BJ (cell line): ENCODE measurements around the gene BSND. TPM values are rescaled to one million over a fixed set of nuclear protein-coding genes. Genes with fewer than 3 reads are reported as not detected.

ENCODE experiments used
- CTCF ChIA-PET: fragments of 350-600 bp; formaldehyde crosslinking; extraction: SDS; loops from one replicate; lab custom pipeline; 2021; ENCODE audit warnings: antibody characterized with exemption, inconsistent platforms; lab: Yijun Ruan, JAX
- POLR2A ChIA-PET: fragments of 300-600 bp; sonication (Branson Sonifier 250); formaldehyde crosslinking; extraction: SDS; loops from one replicate; lab custom pipeline; 2021; ENCODE audit warnings: antibody characterized with exemption; lab: Charles Lee
- DNase-seq: peaks from one replicate; pipeline ENCODE4 v3.0.0-alpha.2; 2011; ENCODE audit warnings: low read depth
- H3K27me3 ChIP-seq: 2 replicates; pipeline ENCODE4 v1.6.0; 2011; ENCODE audit warnings: low read length; ENCODE audit not compliant: control insufficient read depth, insufficient read depth
- H3K36me3 ChIP-seq: 2 replicates; pipeline ENCODE4 v1.5.1; 2011; ENCODE audit warnings: low read length; ENCODE audit not compliant: control insufficient read depth, insufficient read depth
- H3K4me3 ChIP-seq: 2 replicates; pipeline ENCODE4 v1.5.1; 2011; ENCODE audit warnings: low read depth, mild to moderate bottlenecking, control low read depth, low read length
- polyA plus RNA-seq: library from polyadenylated mRNA; depleted of rRNA; stranded (reverse); fragments of >200 nt; gene quantifications from 2 replicates; pipeline ENCODE4 v1.2.3, GENCODE V29; 2011
- TF ChIP-seq, protein P1 (sequence below): IDR thresholded peaks from 2 replicates; pipeline ENCODE4 v1.5.1; 2011; ENCODE audit warnings: low read depth, mild to moderate bottlenecking, control low read depth, inconsistent platforms, low read length, moderate library complexity; ENCODE audit not compliant: insufficient read depth

The BSND gene
- polyA plus RNA-seq, 1 experiment: not detected

DNA sequence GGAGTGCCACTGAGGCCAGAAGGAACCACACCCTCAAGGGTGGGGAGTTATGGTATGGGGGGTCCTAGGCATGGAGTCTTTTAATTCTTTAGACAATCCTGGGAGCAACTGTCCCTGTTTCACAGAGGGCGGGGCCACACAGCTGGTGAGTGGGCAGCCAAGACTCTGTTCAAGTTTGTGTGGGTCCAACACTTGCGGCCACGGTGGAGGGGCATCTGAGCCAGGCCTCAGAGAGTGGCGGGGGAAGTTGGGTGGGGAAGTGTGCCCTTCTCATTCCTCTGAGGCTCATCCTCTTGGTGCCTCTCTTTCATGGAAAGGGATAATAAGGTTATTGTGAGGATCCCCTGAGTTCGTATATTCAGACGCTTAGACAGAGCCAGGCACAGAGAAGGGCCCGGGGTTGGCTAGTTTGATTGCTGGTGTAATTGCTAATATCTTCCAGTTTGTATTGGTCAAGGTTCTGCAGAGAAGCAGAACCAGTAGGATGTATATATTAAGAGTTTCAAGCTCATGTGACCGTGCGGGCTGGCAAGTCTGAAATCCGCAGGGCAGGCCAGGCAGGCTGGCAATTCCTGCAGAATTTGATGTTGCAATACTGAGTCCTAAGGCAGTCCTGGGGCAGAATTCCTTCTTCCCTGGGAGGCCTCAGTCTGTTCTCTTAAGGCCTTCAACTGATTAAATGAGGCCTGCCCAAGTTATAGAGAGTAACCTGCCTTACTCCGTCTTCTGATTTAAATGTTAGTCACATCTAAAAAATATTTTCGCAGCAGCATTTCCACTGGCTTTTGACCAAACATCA is 56.5 kb downstream of the BSND start:
- no peak for DNase-seq
- TF ChIP-seq, protein P1, sequence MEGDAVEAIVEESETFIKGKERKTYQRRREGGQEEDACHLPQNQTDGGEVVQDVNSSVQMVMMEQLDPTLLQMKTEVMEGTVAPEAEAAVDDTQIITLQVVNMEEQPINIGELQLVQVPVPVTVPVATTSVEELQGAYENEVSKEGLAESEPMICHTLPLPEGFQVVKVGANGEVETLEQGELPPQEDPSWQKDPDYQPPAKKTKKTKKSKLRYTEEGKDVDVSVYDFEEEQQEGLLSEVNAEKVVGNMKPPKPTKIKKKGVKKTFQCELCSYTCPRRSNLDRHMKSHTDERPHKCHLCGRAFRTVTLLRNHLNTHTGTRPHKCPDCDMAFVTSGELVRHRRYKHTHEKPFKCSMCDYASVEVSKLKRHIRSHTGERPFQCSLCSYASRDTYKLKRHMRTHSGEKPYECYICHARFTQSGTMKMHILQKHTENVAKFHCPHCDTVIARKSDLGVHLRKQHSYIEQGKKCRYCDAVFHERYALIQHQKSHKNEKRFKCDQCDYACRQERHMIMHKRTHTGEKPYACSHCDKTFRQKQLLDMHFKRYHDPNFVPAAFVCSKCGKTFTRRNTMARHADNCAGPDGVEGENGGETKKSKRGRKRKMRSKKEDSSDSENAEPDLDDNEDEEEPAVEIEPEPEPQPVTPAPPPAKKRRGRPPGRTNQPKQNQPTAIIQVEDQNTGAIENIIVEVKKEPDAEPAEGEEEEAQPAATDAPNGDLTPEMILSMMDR: no peak
- CTCF ChIA-PET: interaction anchor here (0.9 kb wide), 1 partner anchor 10 kb away, joined by 3 read pairs; no protein-coding TSS in a partner anchor
- H3K4me3 ChIP-seq: no peak overlapping the region
- POLR2A ChIA-PET: no interaction called here
- no peaks in the 10 kb centered on the region for H3K36me3 ChIP-seq
- no peaks in the 10 kb centered on the region for H3K27me3 ChIP-seq

DNA sequence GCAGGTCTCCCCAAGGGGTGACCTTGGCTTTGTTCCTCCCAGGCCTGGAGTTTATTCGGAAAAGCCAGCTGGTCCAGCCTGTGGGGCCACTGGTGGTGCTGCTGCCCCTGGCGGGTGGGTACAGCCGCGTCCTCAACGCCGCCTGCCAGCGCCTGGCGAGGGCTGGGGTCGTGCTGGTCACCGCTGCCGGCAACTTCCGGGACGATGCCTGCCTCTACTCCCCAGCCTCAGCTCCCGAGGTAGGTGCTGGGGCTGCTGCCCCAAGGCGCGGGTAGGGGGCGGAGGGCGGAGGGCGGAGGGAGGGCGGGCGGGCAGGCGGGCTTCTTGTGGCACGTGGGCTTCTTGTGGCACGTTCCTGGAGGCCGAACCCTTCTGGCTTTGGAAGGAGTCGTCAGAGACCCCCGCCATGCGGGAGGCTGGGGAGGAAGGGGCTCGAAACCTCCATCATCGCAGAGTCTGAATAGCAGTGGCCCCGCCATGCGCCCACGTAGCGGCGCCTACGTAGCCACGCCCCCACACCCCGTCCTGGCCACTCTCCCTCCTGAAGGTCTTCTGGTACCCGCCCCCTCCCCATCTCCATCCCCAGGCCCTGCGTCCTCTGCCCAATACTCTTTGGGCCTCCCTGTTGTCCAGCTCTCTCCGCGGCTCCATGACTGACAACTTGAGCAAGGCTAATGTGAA is 57.4 kb downstream of the BSND start:
- no peak for DNase-seq
- CTCF ChIA-PET: no interaction called here
- Histone ChIP-seq H3K27me3 (no peaks in the 10 kb centered on the region), H3K4me3 (no peak overlapping the region), H3K36me3 (no peaks in the 10 kb centered on the region)
- TF ChIP-seq, protein P1: no peak
- POLR2A ChIA-PET: no interaction called here

DNA sequence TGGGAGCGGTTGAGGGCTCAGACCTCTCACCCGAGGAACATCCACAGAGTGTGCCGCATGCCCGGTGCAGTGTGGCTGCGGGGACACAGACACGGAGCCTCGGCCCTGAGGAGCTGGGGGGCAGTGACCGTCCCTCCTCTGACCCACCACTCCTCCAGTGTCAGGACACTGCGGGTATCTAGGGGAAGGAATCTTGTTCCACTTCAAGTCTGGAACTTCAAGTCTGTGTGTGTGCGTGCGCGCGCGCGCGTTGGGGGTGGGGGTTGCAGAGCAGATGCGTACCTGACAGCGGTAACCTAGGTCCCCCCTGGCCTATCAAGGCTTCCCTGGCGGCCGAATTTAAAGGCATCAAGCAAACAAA is 57.9 kb downstream of the BSND start:
- ChIA-PET POLR2A (no interaction called here), CTCF (no interaction called here)
- no peaks in the 10 kb centered on the region for H3K27me3 ChIP-seq
- TF ChIP-seq, protein P1: no peak
- no peaks in the 10 kb centered on the region for H3K36me3 ChIP-seq
- H3K4me3 ChIP-seq: no peak overlapping the region
- no peak for DNase-seq

DNA sequence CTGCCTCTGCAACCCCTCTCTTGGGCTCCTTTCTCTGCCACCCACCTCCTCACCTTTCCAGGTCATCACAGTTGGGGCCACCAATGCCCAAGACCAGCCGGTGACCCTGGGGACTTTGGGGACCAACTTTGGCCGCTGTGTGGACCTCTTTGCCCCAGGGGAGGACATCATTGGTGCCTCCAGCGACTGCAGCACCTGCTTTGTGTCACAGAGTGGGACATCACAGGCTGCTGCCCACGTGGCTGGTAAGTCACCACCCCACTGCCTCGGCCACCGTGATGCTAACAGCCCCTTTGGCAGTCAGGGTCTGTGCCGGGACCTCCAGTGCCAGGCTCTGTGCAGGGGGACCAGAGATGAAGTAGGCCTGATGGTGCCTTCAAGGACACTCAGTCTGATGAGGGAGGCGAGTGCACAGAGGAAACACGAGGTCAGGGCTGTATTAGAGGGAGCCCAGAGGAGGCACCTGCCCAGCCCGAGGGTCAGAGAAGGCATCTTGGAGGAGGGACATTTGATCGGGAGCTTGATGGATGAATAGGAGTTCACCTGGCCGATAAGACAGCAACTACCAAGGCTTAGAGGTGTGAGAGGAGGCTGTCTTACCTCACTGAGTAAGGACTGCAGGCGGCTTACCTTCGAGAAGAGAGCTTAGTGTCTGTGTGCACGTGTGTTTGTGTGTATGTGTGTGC is 58.7 kb downstream of the BSND start:
- Histone ChIP-seq H3K36me3 (no peaks in the 10 kb centered on the region), H3K4me3 (no peak overlapping the region), H3K27me3 (no peaks in the 10 kb centered on the region)
- TF ChIP-seq, protein P1: no peak
- CTCF ChIA-PET: no interaction called here
- POLR2A ChIA-PET: interaction anchor here (0.6 kb wide), 1 partner anchor 1420 kb away, joined by 4 read pairs; no protein-coding TSS in a partner anchor
- DNase-seq: no peak

DNA sequence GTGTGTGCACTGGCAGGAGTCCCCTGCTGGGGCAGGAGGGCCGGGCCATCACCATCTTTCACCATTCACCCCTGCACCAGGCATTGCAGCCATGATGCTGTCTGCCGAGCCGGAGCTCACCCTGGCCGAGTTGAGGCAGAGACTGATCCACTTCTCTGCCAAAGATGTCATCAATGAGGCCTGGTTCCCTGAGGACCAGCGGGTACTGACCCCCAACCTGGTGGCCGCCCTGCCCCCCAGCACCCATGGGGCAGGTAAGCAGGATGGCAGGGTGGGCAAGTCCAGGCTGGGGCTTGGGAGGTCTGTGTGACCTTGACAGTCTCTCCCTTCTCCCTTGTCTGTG is 59.2 kb downstream of the BSND start:
- TF ChIP-seq, protein P1: no peak
- Histone ChIP-seq H3K27me3 (no peaks in the 10 kb centered on the region), H3K4me3 (no peak overlapping the region), H3K36me3 (no peaks in the 10 kb centered on the region)
- DNase-seq: no peak
- CTCF ChIA-PET: no interaction called here
- POLR2A ChIA-PET: interaction anchor here (0.6 kb wide), 1 partner anchor 1419 kb away, joined by 4 read pairs; no protein-coding TSS in a partner anchor
